ENCODE measurements around the gene DOCK9.

The DOCK9 gene

GRCh38 chr13:98797456-98797855 is 180.4 kb downstream of the DOCK9 start:
- no peak for DNase-seq (ENCODE audit: low read depth)

GRCh38 chr13:98796798-98797197 is 181.1 kb downstream of the DOCK9 start:
- no peak for DNase-seq (ENCODE audit: low read depth)

- no peak for DNase-seq (ENCODE audit: low read depth)
These were observed 181.7 kb downstream of the DOCK9 start for GRCh38 chr13:98796191-98796590.

- no peak for DNase-seq (ENCODE audit: low read depth)
These were observed 182.6 kb downstream of the DOCK9 start for GRCh38 chr13:98795220-98795619.

GRCh38 chr13:98794498-98794897 is 183.4 kb downstream of the DOCK9 start:
- no peak for DNase-seq (ENCODE audit: low read depth)

- no peak for DNase-seq (ENCODE audit: low read depth)
These were observed 184.9 kb downstream of the DOCK9 start for GRCh38 chr13:98792785-98793495.

- DNase-seq (ENCODE audit: low read depth) = no peak
These were observed 185.5 kb downstream of the DOCK9 start for GRCh38 chr13:98792321-98792720.

GRCh38 chr13:98791611-98792010 is 186.3 kb downstream of the DOCK9 start:
- no peak for DNase-seq (ENCODE audit: low read depth)

GRCh38 chr13:98787996-98788395 is 189.9 kb downstream of the DOCK9 start:
- no peak for DNase-seq (ENCODE audit: low read depth)

- no peak for DNase-seq (ENCODE audit: low read depth)
These were observed 190.7 kb downstream of the DOCK9 start for GRCh38 chr13:98787173-98787572.

GRCh38 chr13:98786023-98786422 is 191.8 kb downstream of the DOCK9 start:
- DNase-seq (ENCODE audit: low read depth) = no peak

GRCh38 chr13:98785405-98785804 is 192.5 kb downstream of the DOCK9 start:
- no peak for DNase-seq (ENCODE audit: low read depth)

- DNase-seq (ENCODE audit: low read depth) = no peak
These were observed 193.2 kb downstream of the DOCK9 start for GRCh38 chr13:98784666-98785065.

GRCh38 chr13:98783856-98784478 is 193.9 kb downstream of the DOCK9 start:
- no peak for DNase-seq (ENCODE audit: low read depth)

GRCh38 chr13:98782654-98783053 is 195.2 kb downstream of the DOCK9 start:
- no peak for DNase-seq (ENCODE audit: low read depth)

GRCh38 chr13:98781905-98782304 is 196.0 kb downstream of the DOCK9 start:
- no peak for DNase-seq (ENCODE audit: low read depth)

- DNase-seq (ENCODE audit: low read depth) = no peak
These were observed 196.4 kb downstream of the DOCK9 start for GRCh38 chr13:98781470-98781869.

GRCh38 chr13:98781045-98781444 is 196.8 kb downstream of the DOCK9 start:
- no peak for DNase-seq (ENCODE audit: low read depth)

GRCh38 chr13:98780451-98780850 is 197.4 kb downstream of the DOCK9 start:
- no peak for DNase-seq (ENCODE audit: low read depth)

- DNase-seq (ENCODE audit: low read depth) = no peak
These were observed 198.2 kb downstream of the DOCK9 start for GRCh38 chr13:98779695-98780094.

GRCh38 chr13:98778749-98779148 is 199.1 kb downstream of the DOCK9 start:
- DNase-seq (ENCODE audit: low read depth) = no peak

GRCh38 chr13:98776644-98777043 is 201.2 kb downstream of the DOCK9 start:
- DNase-seq (ENCODE audit: low read depth) = no peak

GRCh38 chr13:98775844-98776598 is 201.8 kb downstream of the DOCK9 start:
- peak; percentile 96 for DNase-seq (ENCODE audit: low read depth)

Data from ELR (cell line).